GM11168 (cell line): ENCODE results near the gene ANKS1B.

ENCODE experiments used
- in situ Hi-C: fragments of 300-500 bp; cut with MboI; formaldehyde crosslinking; loops from one replicate; pipeline ENCODE4 v1.12.0; 2022; ENCODE audit warnings: low sequenced_read_pairs; ENCODE audit not compliant: unreplicated experiment

The ANKS1B gene

GRCh38 chr12:99711246-99711645, 273.5 kb downstream of the ANKS1B start:
- in situ Hi-C loops = no loop called here

GRCh38 chr12:99709619-99710018, 275.1 kb downstream of the ANKS1B start:
- in situ Hi-C loops = no loop called here

- in situ Hi-C loops = no loop called here
Observed at GRCh38 chr12:99709116-99709515, 275.6 kb downstream of the ANKS1B start.

- in situ Hi-C loops = no loop called here
Observed at GRCh38 chr12:99707883-99708282, 276.9 kb downstream of the ANKS1B start.

GRCh38 chr12:99706736-99707473, 277.8 kb downstream of the ANKS1B start:
- in situ Hi-C loops = no loop called here

- in situ Hi-C loops = no loop called here
Observed at GRCh38 chr12:99704458-99704857, 280.3 kb downstream of the ANKS1B start.

GRCh38 chr12:99704036-99704435, 280.7 kb downstream of the ANKS1B start:
- in situ Hi-C loops = no loop called here

GRCh38 chr12:99700032-99700431, 284.7 kb downstream of the ANKS1B start:
- in situ Hi-C loops = no loop called here

- in situ Hi-C loops = no loop called here
Observed at GRCh38 chr12:99695050-99695449, 289.7 kb downstream of the ANKS1B start.

- in situ Hi-C loops = no loop called here
Observed at GRCh38 chr12:99686142-99686541, 298.6 kb downstream of the ANKS1B start.

- in situ Hi-C loops = no loop called here
Observed at GRCh38 chr12:99680276-99680675, 304.5 kb downstream of the ANKS1B start.

GRCh38 chr12:99670635-99671034, 314.1 kb downstream of the ANKS1B start:
- in situ Hi-C loops = no loop called here

- in situ Hi-C loops = no loop called here
Observed at GRCh38 chr12:99658671-99659349, 325.9 kb downstream of the ANKS1B start.

- in situ Hi-C loops = no loop called here
Observed at GRCh38 chr12:99649551-99649950, 335.2 kb downstream of the ANKS1B start.

- in situ Hi-C loops = no loop called here
Observed at GRCh38 chr12:99648183-99648582, 336.6 kb downstream of the ANKS1B start.

- in situ Hi-C loops = no loop called here
Observed at GRCh38 chr12:99647453-99647852, 337.3 kb downstream of the ANKS1B start, which contains the start of gene GARIN6. Gene GARIN6, plus strand, starts transcription at chr12:99647753. Its CDS starts 422 bp downstream, at chr12:99648175.

- in situ Hi-C loops = no loop called here
Observed at GRCh38 chr12:99644629-99645028, 340.1 kb downstream of the ANKS1B start.

- in situ Hi-C loops = no loop called here
Observed at GRCh38 chr12:99627459-99627858, 357.3 kb downstream of the ANKS1B start.

GRCh38 chr12:99624591-99624990, 360.1 kb downstream of the ANKS1B start:
- in situ Hi-C loops = loop anchor here (25.0 kb wide), 1 partner anchor 587 kb away; no protein-coding TSS in a partner anchor

GRCh38 chr12:99620159-99620479, 364.6 kb downstream of the ANKS1B start:
- in situ Hi-C loops = loop anchor here (25.0 kb wide), 1 partner anchor 583 kb away; no protein-coding TSS in a partner anchor

- in situ Hi-C loops = loop anchor here (25.0 kb wide), 1 partner anchor 582 kb away; no protein-coding TSS in a partner anchor
Observed at GRCh38 chr12:99619389-99620158, 365.2 kb downstream of the ANKS1B start.
